ENCODE results near the gene SERPINB1. TPM values are rescaled to one million over a fixed set of nuclear protein-coding genes. Genes with fewer than 3 reads are reported as not detected.

Gene SERPINB1
- total and polyA plus RNA-seq, 9 of the 15 experiments (the other 6 are each of a cell fraction or from before 2014, with no cell fraction given): 33.9 to 108 (median 63.8) TPM

GRCh38 chr6:2845880-2846208 lies 4.2 kb upstream of the SERPINB1 start (continued):
- 0 out of 2 replicates have a peak, but pooled peaks have one; percentile 35 for TF ChIP-seq ZNF407 (IDR thresholded peaks at IDR 0.05; ENCODE audit: low read depth)
- TF ChIP-seq HLTF (IDR thresholded peaks at IDR 0.05): peak; percentile 93; the same call in 1 of the 2 replicates
- TF ChIP-seq EP300 (IDR thresholded peaks at IDR 0.05; ENCODE audit: low read length): no peak
- no peak for TF ChIP-seq NFE2 (IDR thresholded peaks at IDR 0.05; ENCODE audit: low read depth)
- peak; percentile 7 for TF ChIP-seq MEIS2 (IDR thresholded peaks at IDR 0.05; ENCODE audit: partially characterized antibody)
- TF ChIP-seq PRDM10 (IDR thresholded peaks at IDR 0.05; ENCODE audit: partially characterized antibody): peak; percentile 29
- TF ChIP-seq ZNF512 (tag; IDR thresholded peaks at IDR 0.05): peak; percentile 26; the same call in 1 of the 2 replicates
- TF ChIP-seq ARID1B (IDR thresholded peaks at IDR 0.05): peak; percentile 43; the same call in 1 of the 2 replicates
- TF ChIP-seq CBX3 (IDR thresholded peaks at IDR 0.05; ENCODE audit: borderline replicate concordance in 1 of 2, low read length in 2 of 2): no peak
- TF ChIP-seq CBFA2T3 (IDR thresholded peaks at IDR 0.05): 0 out of 2 replicates have a peak, but pooled peaks have one; percentile 24
- TF ChIP-seq EP400 (IDR thresholded peaks at IDR 0.05): 0 out of 2 replicates have a peak, but pooled peaks have one; percentile 50
- TF ChIP-seq RBM25 (IDR thresholded peaks at IDR 0.05; ENCODE audit: low read depth, low read length, severe bottlenecking): no peak
- no peak for TF ChIP-seq NR2C2 (CRISPR knock-in tag; IDR thresholded peaks at IDR 0.05)
- TF ChIP-seq NR2C2 (tag; IDR thresholded peaks at IDR 0.05): peak; percentile 32; the same call in 1 of the 2 replicates
- peak; percentile 44 for TF ChIP-seq POLR3A (IDR thresholded peaks at IDR 0.05; ENCODE audit: borderline replicate concordance, extremely low read depth, insufficient read depth, insufficient read length)
- TF ChIP-seq STAT5A (IDR thresholded peaks at IDR 0.05; ENCODE audit: borderline replicate concordance, low read length): peak; percentile 32; the same call in 1 of the 2 replicates
